BJ (cell line): ENCODE results near the gene CLN5. TPM values are rescaled to one million over a fixed set of nuclear protein-coding genes. Genes with fewer than 3 reads are reported as not detected.

Experiments
- CTCF ChIA-PET: fragments of 350-600 bp; formaldehyde crosslinking; extraction: SDS; loops from one replicate; lab custom pipeline; 2021; ENCODE audit warnings: antibody characterized with exemption, inconsistent platforms; lab: Yijun Ruan, JAX
- POLR2A ChIA-PET: fragments of 300-600 bp; sonication (Branson Sonifier 250); formaldehyde crosslinking; extraction: SDS; loops from one replicate; lab custom pipeline; 2021; ENCODE audit warnings: antibody characterized with exemption; lab: Charles Lee
- DNase-seq: peaks from one replicate; pipeline ENCODE4 v3.0.0-alpha.2; 2011; ENCODE audit warnings: low read depth
- H3K27me3 ChIP-seq: 2 replicates; pipeline ENCODE4 v1.6.0; 2011; ENCODE audit warnings: low read length; ENCODE audit not compliant: control insufficient read depth, insufficient read depth
- H3K36me3 ChIP-seq: 2 replicates; pipeline ENCODE4 v1.5.1; 2011; ENCODE audit warnings: low read length; ENCODE audit not compliant: control insufficient read depth, insufficient read depth
- H3K4me3 ChIP-seq: 2 replicates; pipeline ENCODE4 v1.5.1; 2011; ENCODE audit warnings: low read depth, mild to moderate bottlenecking, control low read depth, low read length
- polyA plus RNA-seq: library from polyadenylated mRNA; depleted of rRNA; stranded (reverse); fragments of >200 nt; gene quantifications from 2 replicates; pipeline ENCODE4 v1.2.3, GENCODE V29; 2011
- TF ChIP-seq, protein P1 (sequence below): IDR thresholded peaks from 2 replicates; pipeline ENCODE4 v1.5.1; 2011; ENCODE audit warnings: low read depth, mild to moderate bottlenecking, control low read depth, inconsistent platforms, low read length, moderate library complexity; ENCODE audit not compliant: insufficient read depth

Gene CLN5
- polyA plus RNA-seq, 1 experiment = 11.0 TPM

DNA sequence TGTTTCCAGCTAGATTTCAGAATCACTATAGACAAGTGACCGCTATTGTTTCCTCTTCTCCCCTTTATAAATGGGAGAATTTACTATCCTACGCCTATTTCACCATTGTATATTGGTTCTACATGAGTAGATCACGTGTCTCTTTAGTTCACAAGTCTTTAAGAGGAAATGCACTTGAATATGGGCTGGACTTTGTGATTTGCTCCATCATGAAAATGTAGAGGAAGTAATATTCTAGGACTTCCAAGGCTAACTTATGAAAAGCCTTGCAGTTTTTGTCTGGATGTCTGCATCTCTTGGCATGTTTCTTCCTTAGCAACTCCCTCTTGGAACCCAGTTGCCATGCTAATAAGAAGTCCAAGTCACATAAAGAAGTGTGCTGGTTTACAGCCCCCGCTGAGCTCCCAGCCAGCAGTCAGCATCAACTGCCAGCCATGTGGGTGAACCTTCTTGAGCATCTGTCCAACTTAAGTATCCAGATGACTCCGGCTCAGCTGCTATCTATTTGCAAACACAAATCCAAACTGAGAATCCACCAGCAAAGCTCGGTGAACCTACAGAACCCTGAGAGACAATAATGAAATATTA is 39.9 kb downstream of the CLN5 start:
- no peak for DNase-seq
- no peak overlapping the region for H3K4me3 ChIP-seq
- POLR2A ChIA-PET = no interaction called here
- no peaks in the 10 kb centered on the region for H3K36me3 ChIP-seq
- TF ChIP-seq, protein P1, sequence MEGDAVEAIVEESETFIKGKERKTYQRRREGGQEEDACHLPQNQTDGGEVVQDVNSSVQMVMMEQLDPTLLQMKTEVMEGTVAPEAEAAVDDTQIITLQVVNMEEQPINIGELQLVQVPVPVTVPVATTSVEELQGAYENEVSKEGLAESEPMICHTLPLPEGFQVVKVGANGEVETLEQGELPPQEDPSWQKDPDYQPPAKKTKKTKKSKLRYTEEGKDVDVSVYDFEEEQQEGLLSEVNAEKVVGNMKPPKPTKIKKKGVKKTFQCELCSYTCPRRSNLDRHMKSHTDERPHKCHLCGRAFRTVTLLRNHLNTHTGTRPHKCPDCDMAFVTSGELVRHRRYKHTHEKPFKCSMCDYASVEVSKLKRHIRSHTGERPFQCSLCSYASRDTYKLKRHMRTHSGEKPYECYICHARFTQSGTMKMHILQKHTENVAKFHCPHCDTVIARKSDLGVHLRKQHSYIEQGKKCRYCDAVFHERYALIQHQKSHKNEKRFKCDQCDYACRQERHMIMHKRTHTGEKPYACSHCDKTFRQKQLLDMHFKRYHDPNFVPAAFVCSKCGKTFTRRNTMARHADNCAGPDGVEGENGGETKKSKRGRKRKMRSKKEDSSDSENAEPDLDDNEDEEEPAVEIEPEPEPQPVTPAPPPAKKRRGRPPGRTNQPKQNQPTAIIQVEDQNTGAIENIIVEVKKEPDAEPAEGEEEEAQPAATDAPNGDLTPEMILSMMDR = no peak
- CTCF ChIA-PET = interaction anchor here (1.1 kb wide), 1 partner anchor 12 kb away, joined by 3 read pairs; no protein-coding TSS in a partner anchor
- no peaks in the 10 kb centered on the region for H3K27me3 ChIP-seq

DNA sequence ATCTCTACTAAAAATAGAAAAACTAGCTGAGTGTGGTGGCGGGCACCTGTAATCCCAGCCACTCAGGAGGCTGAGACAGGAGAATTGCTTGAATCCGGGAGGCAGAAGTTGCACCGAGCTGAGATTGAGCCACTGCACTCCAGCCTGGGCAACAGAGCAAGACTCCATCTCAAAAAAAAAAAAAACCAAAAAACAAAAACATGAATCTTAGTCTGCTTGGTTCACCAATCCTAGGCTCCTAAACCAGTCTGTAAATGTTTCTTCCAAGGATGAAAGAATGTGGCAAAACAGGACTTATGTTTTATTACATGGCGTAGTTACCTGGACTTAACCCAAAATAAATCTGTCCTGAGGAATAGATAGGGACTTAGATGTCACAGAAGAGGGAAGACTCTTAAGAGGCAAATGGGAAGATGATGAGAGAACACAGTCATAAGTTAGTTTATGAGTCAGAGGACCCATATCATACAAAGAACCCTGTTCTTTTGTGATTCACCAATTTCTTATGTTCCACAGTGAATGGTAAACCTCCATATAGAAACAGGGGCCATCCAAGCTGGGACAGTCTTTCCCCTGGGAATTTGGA is 41.9 kb downstream of the CLN5 start:
- Histone ChIP-seq H3K36me3 (no peaks in the 10 kb centered on the region), H3K27me3 (no peaks in the 10 kb centered on the region), H3K4me3 (no peak overlapping the region)
- DNase-seq = no peak
- ChIA-PET CTCF (no interaction called here), POLR2A (no interaction called here)
- TF ChIP-seq, protein P1 = no peak

DNA sequence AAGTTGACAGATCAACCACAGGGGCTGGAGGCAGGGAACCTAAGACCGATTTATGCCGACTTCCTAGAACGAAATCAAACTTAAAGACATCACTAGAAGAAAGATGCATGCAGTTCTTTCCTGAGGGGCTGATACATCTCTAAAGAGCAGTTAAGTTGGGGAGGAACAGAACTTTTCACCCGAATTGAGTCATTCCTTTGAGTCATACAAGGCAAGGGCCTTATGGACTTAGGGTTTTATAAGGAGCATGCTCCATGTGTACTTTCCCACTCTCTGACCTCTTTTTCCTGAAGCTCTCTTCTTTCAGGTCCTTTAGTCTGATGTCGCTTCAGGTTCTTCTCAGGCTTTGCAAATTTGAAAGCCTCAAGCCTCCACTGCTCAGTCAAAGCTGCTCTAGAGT is 43.0 kb downstream of the CLN5 start:
- Histone ChIP-seq H3K27me3 (no peaks in the 10 kb centered on the region), H3K4me3 (no peak overlapping the region), H3K36me3 (no peaks in the 10 kb centered on the region)
- CTCF ChIA-PET = interaction anchor here (0.7 kb wide), 1 partner anchor 154 kb away, joined by 3 read pairs; no protein-coding TSS in a partner anchor
- DNase-seq = no peak
- TF ChIP-seq, protein P1 = no peak
- POLR2A ChIA-PET = no interaction called here

DNA sequence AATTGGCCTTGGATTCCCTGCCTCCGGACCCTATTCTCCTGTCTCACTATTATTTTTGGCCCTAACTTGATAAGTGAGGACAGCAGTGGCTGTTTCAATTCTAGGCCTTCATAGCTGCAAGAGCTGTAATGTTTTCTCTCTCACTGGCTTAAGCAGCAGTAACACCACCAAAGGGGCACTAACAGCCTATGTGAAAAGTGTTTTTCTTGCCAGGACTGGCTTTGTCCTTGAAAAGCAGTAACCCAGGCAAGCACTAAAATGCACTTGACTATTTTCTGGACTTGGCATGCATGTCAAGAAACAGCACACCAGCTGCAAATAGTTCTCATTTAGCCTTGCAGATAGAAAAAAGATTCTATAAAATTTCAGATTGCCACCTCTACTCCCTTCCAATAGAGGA is 44.4 kb downstream of the CLN5 start:
- Histone ChIP-seq H3K27me3 (no peaks in the 10 kb centered on the region), H3K36me3 (no peaks in the 10 kb centered on the region), H3K4me3 (no peak overlapping the region)
- ChIA-PET CTCF (no interaction called here), POLR2A (no interaction called here)
- no peak for DNase-seq
- TF ChIP-seq, protein P1 = no peak

DNA sequence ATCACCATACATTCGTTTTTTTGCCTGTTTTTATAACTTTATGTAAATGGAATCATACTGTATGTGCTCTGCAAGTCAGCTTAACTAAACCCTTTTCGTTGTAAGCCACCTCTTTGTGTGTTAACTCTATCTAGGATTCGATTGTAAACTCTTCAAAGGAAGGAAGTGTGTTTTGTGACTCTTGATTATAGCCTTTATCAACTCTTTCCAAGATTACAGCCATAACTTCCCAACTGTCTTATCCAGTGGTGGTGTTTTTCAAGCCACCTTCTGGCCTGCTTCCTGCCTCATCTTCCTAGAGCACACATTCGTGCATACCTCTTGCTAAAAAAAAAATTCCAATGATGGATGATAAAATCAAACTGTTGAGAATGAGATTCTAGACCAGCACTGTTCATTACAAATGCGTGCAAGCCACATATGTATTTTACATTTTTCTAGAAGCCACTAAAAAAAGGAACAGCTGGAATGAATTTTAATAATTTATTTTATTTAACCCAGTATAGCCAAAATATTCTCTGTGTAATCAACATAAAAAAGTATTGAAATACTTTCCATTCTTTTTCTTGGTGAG is 47.1 kb downstream of the CLN5 start:
- H3K27me3 ChIP-seq = no peaks in the 10 kb centered on the region
- CTCF ChIA-PET = interaction anchor here (1.4 kb wide), 1 partner anchor 9 kb away, joined by 3 read pairs; no protein-coding TSS in a partner anchor
- TF ChIP-seq, protein P1 = no peak
- no peak for DNase-seq
- H3K4me3 ChIP-seq = no peak overlapping the region
- no peaks in the 10 kb centered on the region for H3K36me3 ChIP-seq
- POLR2A ChIA-PET = no interaction called here
